ENCODE data around the gene CDK5RAP1.

CDK5RAP1 gene

GRCh38 chr20:33332905-33333456 lies 68.3 kb downstream of the CDK5RAP1 start:
- DNase-seq: no peak

- DNase-seq: no peak
Measured at GRCh38 chr20:33328157-33329137, 72.9 kb downstream of the CDK5RAP1 start.

- DNase-seq: no peak
Measured at GRCh38 chr20:33325350-33325749, 76.0 kb downstream of the CDK5RAP1 start.

GRCh38 chr20:33323236-33323635 lies 78.1 kb downstream of the CDK5RAP1 start:
- DNase-seq: no peak

- no peak for DNase-seq
Measured at GRCh38 chr20:33322456-33322855, 78.9 kb downstream of the CDK5RAP1 start.

GRCh38 chr20:33320006-33320405 lies 81.3 kb downstream of the CDK5RAP1 start:
- DNase-seq: no peak

GRCh38 chr20:33318096-33318429 lies 83.3 kb downstream of the CDK5RAP1 start:
- DNase-seq: no peak

GRCh38 chr20:33317424-33318095 lies 83.8 kb downstream of the CDK5RAP1 start:
- no peak for DNase-seq

GRCh38 chr20:33316958-33317357 lies 84.4 kb downstream of the CDK5RAP1 start:
- no peak for DNase-seq

GRCh38 chr20:33316343-33316742 lies 85.0 kb downstream of the CDK5RAP1 start:
- no peak for DNase-seq

- no peak for DNase-seq
Measured at GRCh38 chr20:33313686-33314314, 87.5 kb downstream of the CDK5RAP1 start.

GRCh38 chr20:33312583-33312982 lies 88.7 kb downstream of the CDK5RAP1 start:
- DNase-seq: no peak

- no peak for DNase-seq
Measured at GRCh38 chr20:33311996-33312395, 89.3 kb downstream of the CDK5RAP1 start.

- DNase-seq: no peak
Measured at GRCh38 chr20:33311011-33311410, 90.3 kb downstream of the CDK5RAP1 start.

GRCh38 chr20:33310327-33310899 lies 90.9 kb downstream of the CDK5RAP1 start:
- DNase-seq: no peak

- DNase-seq: no peak
Measured at GRCh38 chr20:33309631-33310030, 91.7 kb downstream of the CDK5RAP1 start.

Measured in T1000 (cell line).